Brain pericyte (primary cell): Measurements from ENCODE around the gene RNASE4.
A peak's percentile ranks its signal among the peaks of the same experiment; 100 is the strongest.
"Not testable (repeated sequence)": the region's sequence is repeated elsewhere in the genome, so short reads cannot be mapped to it uniquely, and the experiment has no call there.

Experiments used
- DNase-seq: peaks from one replicate; pipeline ENCODE4 v3.0.0-alpha.2; 2012; ENCODE audit warnings: low read depth, low spot score

Gene RNASE4

DNA sequence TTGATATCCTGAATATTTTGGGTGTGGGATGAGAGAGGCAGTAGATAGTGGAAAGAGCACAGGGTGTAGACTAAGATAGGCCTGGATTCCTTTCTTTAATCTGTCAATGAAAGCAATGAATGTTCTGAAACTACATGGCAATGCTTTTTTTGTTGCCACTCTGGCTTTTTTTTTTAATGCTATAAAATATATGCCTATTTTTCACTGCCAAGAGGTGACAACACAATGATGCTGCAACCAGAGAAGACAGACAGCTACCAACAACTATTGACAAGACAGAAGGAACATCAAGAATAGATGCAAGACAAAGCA, 13.6 kb downstream of the RNASE4 start:
- DNase-seq, result no peak

DNA sequence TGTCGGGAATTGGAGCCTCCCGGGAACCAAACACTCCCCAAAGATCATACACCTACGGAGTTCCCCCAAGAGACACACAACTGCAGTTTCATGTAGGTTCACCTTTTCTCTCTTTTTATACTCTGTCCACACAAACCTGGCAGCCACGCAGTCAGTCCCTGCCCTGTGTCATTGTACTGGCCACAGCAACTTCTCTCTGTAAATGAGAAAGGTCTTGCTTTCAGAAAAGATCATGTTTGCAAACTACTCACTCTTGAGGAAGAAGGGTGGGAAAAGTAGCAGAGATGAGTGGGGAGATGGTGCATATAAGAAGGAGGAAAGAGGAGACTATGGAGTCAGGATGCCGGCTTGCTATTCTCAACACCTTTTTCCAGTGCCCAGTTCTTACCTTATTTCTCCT, 14.6 kb downstream of the RNASE4 start:
- no peak for DNase-seq

DNA sequence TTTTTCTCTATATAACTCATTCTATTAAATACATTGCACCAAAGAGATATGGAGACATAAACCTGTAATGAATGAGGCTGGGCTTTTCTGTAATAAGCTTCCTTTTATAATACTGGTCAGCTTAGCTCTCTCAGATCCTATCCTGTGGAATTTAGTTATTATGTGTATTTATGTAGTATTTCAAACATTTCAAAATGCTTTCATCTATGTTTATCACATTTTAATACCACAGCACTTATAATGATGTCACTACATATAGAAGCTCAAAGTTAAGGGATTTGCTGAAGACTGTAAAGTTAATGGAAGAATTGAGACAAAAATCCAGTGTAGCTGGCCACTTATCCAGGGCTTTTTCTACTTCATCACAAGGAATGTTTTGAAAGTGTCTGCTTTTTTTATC, 15.6 kb downstream of the RNASE4 start:
- DNase-seq, result no peak

- DNase-seq, result not testable (repeated sequence)
Measured at GRCh38 chr14:20700965-20701364, 16.6 kb downstream of the RNASE4 start.

- no peak for DNase-seq
Measured at GRCh38 chr14:20706657-20707355, 22.4 kb downstream of the RNASE4 start.

DNA sequence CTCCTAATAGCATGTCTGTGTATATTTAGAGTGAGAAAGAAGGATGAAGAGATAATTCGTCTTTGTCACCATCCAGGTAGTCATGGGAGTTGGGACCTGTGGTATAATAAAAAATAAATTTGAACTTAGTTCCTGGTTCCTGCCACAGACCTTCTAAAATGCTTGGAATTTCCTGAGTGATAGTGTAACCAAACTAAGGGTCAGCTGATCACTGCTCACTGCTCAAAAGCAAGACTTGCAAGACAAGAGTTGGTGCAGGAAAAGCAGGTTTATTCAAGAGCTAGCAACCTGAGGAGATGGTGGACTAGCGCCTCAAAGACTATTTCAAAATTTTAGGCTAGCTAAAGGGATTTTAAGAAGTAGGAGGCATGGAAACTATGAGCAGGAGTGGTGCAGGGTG, 23.3 kb downstream of the RNASE4 start:
- DNase-seq, result no peak

GRCh38 chr14:20711261-20711660, 26.9 kb downstream of the RNASE4 start:
- DNase-seq, result no peak

DNA sequence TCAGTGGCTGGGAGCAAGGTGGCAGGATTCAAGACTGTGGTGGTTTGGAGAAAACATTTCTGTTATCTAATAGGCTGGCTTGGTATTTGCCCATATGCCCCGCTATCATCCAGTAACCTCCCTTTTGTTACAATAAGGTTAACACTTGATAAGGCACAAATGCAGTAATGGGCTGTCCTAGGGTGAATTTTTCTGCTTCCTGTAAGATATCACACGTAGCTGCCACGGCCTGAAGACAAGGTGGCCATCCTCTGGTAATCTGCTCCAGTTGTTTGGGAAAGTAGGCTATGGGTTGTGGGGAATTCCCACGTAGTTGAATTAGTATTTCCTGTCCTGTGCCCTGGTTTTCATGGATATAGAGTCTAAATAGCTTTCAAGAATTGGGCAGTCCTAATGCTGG, 27.3 kb downstream of the RNASE4 start:
- DNase-seq, result no peak

GRCh38 chr14:20712904-20713303, 28.5 kb downstream of the RNASE4 start:
- DNase-seq, result no peak

DNA sequence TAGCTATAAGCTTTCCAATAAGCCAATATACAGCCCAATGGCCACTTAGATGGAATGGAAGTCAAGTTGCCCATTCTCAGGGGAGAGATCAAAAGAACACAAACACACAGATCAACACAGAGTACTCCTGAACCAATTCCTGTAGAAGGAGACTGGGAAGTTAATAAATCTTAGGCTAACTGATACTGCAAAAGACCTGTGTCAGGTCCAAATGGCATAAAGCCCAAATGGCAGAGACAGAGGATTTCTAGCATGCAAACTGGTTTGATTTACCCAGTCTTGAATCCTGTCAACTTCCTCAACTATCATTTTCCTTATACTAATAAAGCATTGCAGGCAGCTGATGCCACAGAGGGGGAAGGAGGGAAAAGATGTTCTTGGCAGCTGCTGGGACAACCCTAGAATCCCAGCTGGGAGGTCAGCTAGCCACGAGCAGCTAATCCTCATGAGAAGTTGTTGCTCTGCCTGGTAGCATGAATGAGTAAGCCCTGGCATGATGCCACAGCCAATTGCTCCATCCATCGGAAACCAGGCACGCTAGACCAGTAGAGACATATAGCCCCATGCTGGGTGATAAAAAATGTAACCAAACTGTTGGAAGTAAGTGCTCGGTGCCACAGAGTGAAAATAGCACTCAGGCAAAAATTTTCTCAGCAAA, 30.4 kb downstream of the RNASE4 start:
- peak; percentile 77 for DNase-seq

DNA sequence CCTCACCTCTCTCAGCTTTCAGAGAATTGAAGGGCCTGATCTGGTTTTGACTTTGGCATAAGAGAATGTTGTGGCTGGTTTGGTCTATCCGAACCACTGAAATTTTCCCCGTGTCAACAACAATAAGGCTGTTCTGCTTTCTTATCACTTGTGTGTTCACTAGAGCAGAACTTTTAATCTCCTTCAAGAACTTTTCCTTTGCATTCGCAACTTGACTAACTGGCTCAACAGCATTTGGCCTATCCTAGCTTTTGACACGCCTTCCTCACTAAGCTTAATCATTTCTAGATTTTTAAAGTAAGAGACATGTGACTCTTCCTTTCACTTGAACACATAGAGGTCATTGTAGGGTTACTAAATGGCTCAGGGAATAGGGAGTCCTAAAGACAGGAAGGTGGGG, 35.4 kb downstream of the RNASE4 start:
- DNase-seq, result no peak

- no peak for DNase-seq
Measured at GRCh38 chr14:20720741-20721140, 36.4 kb downstream of the RNASE4 start.

DNA sequence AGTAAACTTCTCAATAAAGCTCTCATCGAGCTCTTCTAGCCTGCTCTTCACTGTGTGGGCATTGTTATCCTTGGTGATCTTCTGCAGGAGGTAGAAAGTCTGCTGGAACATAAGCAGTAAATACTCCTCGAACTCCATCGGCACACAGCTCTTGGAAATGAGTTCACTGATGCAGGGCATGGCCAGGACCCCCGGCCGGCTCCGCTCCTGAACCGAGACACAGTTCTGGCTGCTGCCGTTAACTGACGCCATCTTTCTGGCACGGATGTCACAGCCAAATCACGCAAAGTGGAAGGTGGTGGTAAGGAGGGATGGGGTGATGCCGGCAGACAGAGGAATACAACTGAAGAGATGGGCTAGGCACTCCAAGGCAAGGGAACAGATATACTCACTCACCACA, 37.7 kb downstream of the RNASE4 start:
- no peak for DNase-seq

DNA sequence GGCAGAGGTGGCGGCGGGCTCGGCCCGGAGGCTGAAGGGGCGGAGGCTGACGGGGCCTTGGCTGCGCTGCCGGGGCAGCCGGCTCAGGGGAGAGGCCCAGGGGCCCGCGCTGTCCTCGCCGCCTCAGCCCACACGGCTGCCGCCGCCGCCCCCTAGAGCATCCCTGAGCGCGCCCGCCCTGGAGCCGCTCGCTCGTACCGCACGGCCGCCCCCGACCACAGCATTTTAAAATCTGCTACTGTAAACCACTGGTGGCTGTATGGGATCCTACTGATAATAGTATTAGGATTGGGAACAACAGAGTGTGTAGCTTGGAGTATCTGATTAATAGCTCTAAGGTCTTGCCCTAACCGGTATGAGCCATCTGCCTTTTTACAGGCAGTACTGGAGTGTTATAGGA, 39.1 kb downstream of the RNASE4 start:
- no peak for DNase-seq

DNA sequence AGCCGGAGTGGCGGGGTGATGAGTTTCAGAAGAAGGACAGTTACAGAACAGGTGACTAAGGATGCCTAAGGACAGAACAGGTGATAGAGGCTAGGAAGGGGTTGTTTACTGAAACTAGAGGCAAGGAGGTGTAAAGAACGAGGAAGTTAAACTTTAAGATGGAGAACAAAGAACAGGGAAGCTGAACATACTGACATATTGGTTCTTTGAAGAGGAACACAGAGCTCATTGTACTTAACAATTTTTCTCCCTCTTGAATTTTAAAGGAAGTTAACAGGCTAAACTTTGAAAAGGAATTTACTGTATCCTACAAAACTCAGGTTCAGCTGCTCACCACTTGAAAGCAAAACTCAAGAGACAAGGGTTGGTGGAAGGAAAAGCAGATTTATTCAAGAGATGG, 41.8 kb downstream of the RNASE4 start:
- DNase-seq, result not testable (repeated sequence)

DNA sequence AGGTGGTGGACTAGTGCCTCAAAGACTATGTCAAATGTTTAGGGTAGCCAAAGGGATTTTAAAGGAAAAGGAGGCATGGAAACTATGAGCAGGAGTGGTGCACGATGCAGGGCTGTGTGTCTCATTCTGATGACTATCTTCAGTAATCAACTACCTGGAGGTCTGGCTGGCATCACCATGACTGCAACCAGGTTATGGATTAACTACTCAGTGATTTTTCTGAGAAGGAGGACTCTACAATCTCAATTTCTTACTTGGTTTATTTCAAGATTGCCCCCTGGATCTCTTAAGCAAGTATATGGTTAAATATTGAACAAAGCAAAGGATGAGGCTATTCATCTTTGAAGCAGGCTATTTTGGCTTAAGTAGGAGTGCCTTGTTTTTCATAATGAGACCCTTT, 42.2 kb downstream of the RNASE4 start:
- no peak for DNase-seq

DNA sequence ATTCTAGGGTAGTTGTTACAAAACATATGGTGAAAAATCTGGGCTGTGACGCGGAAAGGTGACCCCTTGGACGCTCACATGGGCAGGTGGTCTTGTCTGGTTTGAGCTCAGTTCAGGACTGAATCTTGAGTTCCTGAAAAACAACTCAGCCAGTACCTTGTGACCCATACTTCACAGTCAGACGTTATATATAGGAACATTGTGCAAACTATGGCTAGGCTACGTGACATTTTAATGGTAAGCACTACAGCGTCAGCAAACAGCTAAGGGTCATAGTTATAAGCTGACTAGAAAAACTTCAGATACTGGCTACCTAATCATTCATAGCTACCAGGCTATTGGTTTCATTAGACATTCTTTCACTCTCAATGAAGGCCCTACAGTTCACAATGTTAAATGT, 46.5 kb downstream of the RNASE4 start:
- no peak for DNase-seq

DNA sequence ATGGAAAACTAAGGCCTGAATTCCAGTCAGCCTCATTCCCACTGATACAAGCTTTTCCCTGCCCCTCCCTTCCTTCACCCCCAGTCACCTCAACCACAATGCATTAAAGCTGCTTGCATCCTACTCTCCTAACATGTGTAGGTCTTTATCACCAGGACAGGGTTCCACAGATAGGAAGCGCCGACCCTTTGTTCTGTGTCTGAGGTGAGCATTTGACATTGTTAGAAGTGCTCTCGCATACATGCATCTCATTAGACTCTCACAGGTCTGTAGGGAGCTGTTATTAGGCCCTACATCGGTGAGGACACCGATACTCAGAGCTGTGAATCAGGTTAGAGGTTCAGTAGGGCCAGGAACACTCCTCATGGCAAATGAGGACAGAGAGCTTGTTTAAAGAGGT, 48.1 kb downstream of the RNASE4 start:
- no peak for DNase-seq

DNA sequence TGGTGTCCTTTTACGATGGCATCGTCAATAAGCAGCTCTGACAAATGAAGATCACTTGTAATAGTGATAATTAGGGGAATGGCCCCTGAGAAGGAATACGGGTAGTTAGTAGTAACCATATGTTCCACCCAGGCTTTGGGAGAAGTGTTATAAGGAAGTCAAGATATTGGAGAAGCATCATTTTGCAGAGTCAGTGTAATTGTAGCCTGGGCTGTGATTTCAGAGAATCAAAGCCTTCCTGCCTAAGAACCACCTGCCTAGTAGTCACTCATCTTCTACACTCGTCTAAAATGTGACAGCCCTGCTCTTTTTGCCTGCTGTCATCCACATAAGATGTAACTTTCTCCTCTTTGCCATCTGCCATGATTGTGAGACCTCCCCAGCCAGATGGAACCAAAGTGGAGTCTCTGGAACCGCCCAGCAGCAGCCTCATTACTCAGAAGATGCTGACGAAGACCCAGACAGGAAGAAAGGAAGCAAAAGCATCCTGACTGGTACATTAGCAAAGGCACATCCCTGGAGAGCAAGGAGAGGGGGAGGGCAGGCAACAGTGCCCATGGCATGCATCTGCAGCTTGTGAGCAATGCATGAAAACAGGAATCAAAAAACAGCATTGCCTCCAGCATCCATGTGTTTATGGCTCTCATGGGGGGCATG, 48.7 kb downstream of the RNASE4 start:
- DNase-seq, result no peak

DNA sequence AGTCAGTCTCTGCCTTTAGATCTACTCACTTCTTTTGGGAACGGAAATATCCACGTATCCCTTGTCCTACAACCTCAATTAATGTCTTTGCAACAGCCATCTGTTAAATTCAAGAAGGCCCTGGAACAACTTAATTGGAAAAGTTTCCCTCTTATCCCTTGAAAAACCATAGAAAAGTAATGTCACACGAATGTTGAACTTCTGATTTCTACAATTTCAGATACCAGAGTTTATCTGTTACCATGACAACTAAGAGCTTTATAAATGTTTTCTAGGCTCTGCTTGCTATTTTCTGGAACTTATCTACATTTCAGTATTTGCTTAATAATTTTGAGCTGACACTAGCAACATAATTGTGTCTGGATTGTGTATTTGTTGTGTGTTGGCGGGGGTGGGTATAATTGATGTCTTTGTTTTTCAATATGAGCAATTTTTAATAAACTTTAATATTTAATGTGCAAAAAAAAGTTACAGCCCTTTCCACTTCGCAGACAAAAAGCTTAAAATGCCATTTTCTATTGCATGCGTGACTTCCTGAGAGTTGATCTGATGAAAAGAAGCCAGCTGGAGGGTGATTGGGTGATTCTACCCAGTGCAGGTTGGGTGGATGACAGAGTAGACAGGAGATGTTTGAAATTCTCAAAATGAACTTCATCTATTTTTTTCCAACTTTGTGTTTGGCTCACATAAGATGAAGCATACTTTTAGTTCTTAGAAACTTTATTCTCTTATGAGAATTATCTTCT, 49.5 kb downstream of the RNASE4 start:
- no peak for DNase-seq

- DNase-seq, result no peak
Measured at GRCh38 chr14:20734430-20734806, 50.1 kb downstream of the RNASE4 start.

DNA sequence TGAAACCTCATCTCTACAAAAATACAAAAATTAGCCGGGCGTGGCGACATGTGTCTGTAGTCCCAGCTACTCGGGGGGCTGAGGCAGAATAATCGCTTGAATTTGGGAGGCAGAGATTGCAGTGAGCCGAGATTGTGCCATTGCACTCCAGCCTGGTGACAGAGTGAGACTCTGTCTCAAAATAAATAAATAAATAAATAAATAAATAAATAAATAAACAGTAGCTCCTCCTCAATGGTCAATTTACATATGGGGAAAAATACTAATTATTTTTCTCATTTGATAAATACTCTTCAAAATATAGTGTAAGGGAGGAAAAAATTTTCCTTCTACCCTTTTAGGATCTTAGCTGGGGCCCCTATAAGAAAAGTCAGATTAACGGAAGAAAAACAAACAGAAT, 53.9 kb downstream of the RNASE4 start:
- not testable (repeated sequence) for DNase-seq

GRCh38 chr14:20742132-20742531, 57.8 kb downstream of the RNASE4 start:
- no peak for DNase-seq
